GM19023 (cell line): Measurements from ENCODE around the gene HYPK.
"Not testable (repeated sequence)": the region's sequence is repeated elsewhere in the genome, so short reads cannot be mapped to it uniquely, and the experiment has no call there.

Experiments used
- ATAC-seq: cut with Tn5 transposase; IDR thresholded peaks from one replicate; pipeline ENCODE4 v1.9.1; 2021; ENCODE audit warnings: mild to moderate bottlenecking, moderate library complexity; ENCODE audit not compliant: unreplicated experiment

The HYPK gene

GRCh38 chr15:43795197-43795596 is 5.2 kb upstream of the HYPK start:
- no peak for ATAC-seq

- no peak for ATAC-seq
Observed at GRCh38 chr15:43795997-43796396, 4.4 kb upstream of the HYPK start.

GRCh38 chr15:43796566-43796965 is 3.8 kb upstream of the HYPK start:
- ATAC-seq, result no peak

- no peak for ATAC-seq
Observed at GRCh38 chr15:43799209-43799944, 1.0 kb upstream of the HYPK start.

- no peak for ATAC-seq
Observed at GRCh38 chr15:43799945-43800285, 484 bp upstream of the HYPK start, which contains the start of gene SERINC4. SERINC4 (minus strand) TSS chr15:43800220; CDS start chr15:43799986, 234 bp downstream.

- not testable (repeated sequence) for ATAC-seq
Observed at GRCh38 chr15:43802676-43803075, 2.3 kb downstream of the HYPK start.

GRCh38 chr15:43808435-43808950 is 8.1 kb downstream of the HYPK start:
- no peak for ATAC-seq

- ATAC-seq, result peak; percentile 57
Observed at GRCh38 chr15:43808960-43809678, 8.7 kb downstream of the HYPK start.

- ATAC-seq, result not testable (repeated sequence)
Observed at GRCh38 chr15:43815064-43815463, 14.7 kb downstream of the HYPK start.

- no peak for ATAC-seq
Observed at GRCh38 chr15:43821505-43821904, 21.1 kb downstream of the HYPK start.

GRCh38 chr15:43824302-43825246 is 24.2 kb downstream of the HYPK start, which contains the start of gene MFAP1:
MFAP1 (minus strand) TSS chr15:43824690; CDS start chr15:43824569, 121 bp downstream.
- peak; percentile 71 for ATAC-seq

- not testable (repeated sequence) for ATAC-seq
Observed at GRCh38 chr15:43825305-43825704, 24.9 kb downstream of the HYPK start.

GRCh38 chr15:43826029-43826507 is 25.7 kb downstream of the HYPK start:
- ATAC-seq, result no peak

GRCh38 chr15:43826508-43827341 is 26.3 kb downstream of the HYPK start, which contains the start of gene WDR76:
WDR76 (plus strand) TSS chr15:43827002; CDS start chr15:43827033, 31 bp downstream.
- peak; percentile 62 for ATAC-seq

- ATAC-seq, result no peak
Observed at GRCh38 chr15:43828061-43828657, 27.8 kb downstream of the HYPK start.

GRCh38 chr15:43829951-43830540 is 29.6 kb downstream of the HYPK start:
- not testable (repeated sequence) for ATAC-seq

GRCh38 chr15:43830691-43831275 is 30.4 kb downstream of the HYPK start:
- ATAC-seq, result not testable (repeated sequence)

- ATAC-seq, result not testable (repeated sequence)
Observed at GRCh38 chr15:43831519-43832052, 31.2 kb downstream of the HYPK start.
